Posterior vena cava (tissue), 2 donors: ENCODE data around the gene CYP27B1. TPM values are rescaled to one million over a fixed set of nuclear protein-coding genes. Genes with fewer than 3 reads are reported as not detected.

Experiments used
- DNase-seq: peaks from one replicate; pipeline ENCODE4 v3.0.0-alpha.2; 2020; ENCODE audit warnings: low spot score
- intact Hi-C, 2 donors: fragments of 100-400 bp; cut with DNase I; formaldehyde crosslinking; loops; one replicate each; pipeline versions ENCODE4 v1.14.1 to v1.14.2; 2022 to 2023
- long read RNA-seq, 2 donors: library from polyadenylated mRNA; unstranded; transcript quantifications; one replicate each; pipeline ENCODE4 v2.0.0, GENCODE V29; 2020 to 2021
- total RNA-seq, 2 donors: library from RNA; stranded (reverse); fragmentation: NEBNext Ultra II Directional; extraction: Animal tissue kit (Norgen Biotek cat#: 25700); gene quantifications; one replicate each; pipeline ENCODE4 v1.2.1, GENCODE V29; 2021
- donor health status: DM: yes; HTN: yes; CAD: no.
- donor health status: DM: yes; HTN: yes; CAD: no.

CYP27B1 gene, protein sequence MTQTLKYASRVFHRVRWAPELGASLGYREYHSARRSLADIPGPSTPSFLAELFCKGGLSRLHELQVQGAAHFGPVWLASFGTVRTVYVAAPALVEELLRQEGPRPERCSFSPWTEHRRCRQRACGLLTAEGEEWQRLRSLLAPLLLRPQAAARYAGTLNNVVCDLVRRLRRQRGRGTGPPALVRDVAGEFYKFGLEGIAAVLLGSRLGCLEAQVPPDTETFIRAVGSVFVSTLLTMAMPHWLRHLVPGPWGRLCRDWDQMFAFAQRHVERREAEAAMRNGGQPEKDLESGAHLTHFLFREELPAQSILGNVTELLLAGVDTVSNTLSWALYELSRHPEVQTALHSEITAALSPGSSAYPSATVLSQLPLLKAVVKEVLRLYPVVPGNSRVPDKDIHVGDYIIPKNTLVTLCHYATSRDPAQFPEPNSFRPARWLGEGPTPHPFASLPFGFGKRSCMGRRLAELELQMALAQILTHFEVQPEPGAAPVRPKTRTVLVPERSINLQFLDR
- 1 to 10 TPM in 1 of 2 donors, under 1 TPM in 1; 0.57 to 1.1 TPM for total RNA-seq
- long read RNA-seq, donor 1: 0 reads
- long read RNA-seq, donor 2: 0 reads

DNA sequence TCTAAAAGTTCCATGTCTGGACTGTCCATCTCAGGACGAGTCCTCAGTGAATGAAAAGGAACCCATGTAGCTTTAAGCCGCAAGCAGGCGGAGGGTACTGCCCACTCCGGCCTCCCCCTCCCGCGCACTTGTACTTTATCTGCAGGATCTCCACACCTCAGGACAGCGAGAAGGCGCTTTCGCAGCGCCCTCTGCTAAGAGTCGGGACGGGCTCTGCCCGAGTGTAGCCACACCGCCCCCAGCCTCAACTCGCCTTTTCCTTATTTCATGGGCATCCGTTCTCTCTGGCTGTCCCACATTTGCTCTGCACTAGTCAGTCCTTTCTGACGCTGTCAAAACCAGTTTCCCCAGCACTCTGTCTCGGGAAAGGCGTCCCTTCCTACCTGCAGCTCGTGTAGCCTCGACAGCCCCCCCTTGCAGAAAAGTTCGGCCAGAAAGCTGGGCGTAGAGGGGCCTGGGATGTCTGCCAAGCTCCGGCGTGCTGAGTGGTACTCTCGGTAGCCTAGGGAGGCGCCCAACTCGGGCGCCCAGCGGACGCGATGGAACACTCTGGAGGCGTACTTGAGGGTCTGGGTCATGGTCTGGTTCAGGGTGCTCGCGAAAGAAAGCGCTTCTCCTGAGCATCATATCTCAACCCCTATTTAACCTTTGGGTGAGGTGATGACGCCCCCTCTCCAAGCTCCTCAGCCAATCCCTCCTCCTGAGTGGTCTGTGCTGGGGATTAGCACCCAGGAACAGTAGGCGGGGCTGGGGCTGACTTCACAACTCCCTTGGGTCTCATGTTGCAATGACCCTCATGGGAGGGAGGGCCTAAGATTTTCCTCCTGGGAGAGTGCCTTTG, at the start of gene CYP27B1:
Gene CYP27B1, minus strand, starts transcription at position 615 of the 841 bp plus-strand sequence. Its CDS starts 37 bp downstream, at position 578.
- DNase-seq: no peak
- intact Hi-C loops: no loop called here

DNA sequence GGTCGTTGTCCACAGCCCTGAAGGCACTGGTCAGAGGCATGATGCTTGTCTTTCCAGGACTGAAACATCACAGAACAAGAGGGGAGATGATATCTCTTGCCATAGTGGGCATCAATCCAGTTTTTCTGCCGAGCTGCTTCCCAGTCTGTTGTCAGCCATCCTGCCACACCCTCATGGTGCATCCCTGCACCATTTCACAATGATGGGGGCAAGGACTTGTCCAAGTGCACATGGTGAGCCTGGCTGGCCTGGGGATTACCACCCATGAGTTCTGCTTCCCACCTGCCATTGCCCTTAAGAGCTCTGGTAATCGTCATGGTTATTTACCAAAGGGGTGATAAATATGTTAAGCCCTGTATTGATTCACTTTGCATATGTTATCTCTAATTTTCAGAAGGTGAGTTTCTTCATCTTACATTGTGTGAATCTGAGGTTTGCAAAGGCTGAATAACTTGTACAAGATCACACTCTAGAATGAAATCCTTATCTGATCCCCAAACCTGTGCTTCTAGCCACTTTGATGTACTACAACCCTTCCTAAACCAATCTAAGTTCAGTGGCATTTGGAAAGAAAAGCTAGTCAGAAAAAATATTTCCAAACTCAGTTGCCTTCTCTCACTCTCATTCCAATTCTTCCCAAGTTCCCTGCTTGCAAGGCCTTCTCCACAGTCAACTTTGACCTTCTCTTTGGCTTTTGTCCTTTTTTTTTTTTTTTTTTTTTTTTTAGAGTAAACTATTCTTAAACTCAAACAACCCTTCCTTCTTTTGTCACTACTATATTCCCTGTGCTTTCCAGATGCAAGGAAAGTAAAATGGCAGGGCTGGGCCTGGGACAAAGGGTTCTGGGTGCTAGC, 49.4 kb upstream of the CYP27B1 start:
- intact Hi-C loops: no loop called here
- DNase-seq: peak; percentile 64

DNA sequence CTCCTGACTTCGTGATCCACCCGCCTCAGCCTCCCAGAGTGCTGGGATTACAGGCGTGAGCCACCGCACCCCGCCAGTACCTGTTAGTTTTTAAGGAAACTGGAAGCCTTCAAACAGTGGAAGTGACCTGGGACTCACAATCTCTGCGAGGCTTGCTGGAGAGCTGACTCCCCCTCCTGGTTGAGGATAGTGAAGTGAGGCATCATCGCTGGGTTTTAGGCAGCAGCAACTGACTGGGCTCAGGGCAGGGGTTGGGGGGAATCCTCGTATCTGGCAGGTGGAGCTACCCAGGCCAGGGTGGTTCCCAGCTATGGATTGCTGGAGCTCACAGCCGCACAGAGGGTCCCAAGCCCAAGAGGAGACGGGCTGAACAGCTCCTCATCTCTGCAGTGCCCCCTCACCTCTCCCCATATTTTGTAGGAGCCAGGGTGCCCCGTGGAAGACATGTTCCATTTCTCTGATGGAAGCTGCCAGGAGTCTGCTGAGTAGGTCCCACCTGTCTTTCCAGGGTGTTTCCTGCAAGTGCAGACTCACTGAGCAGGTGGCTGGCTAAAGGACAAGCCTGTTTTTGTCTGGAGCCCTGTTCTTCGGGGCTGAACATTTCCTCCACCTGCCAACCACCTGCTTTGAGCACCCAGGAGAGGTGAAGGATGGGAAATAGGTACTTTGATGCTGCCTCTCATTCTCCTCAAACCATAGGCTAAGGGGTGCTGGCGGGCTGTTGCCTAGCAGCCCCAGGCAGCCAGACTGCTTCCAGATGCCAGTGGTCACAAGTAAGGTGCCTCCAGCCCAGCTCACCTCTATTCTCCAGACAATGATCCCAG, 48.5 kb upstream of the CYP27B1 start:
- intact Hi-C loops: no loop called here
- DNase-seq: peak; percentile 73

DNA sequence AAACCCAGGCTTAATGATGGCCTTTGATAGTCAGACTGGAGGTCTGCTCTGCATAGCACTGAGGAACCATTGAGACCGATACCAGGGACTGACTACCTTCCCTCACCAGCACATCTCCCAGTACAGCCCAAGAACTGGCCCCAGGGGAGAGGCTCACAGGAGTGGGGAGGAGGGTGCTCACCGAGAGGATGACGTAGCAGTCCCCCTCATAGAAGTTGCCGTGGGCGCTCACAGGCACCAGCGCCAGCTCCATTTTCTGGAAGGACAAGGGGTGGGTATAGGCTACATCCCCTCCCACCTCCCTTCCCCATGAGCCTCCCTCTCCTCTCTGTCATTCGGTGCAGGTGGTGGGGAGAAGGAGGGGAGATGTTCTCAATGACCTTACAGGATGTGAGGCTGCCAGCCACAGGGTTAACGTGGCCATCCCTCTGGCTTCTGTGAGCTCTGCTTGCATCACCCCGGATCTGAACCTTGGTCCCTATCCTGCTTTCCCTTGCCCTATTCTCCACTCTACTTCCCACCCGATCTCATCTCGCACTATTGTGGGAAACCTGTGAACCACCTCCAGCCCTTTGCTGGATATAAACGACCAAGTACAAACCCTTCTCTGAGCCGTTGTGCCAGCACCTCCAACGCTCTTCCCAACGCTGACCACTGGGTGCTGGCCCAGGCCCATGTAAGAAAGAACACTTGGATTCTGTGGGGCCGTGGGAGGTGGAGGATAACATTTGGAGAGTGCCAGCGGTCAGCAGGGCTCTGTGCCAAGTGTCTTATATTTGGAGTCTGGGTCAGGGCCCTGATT, 47.3 kb upstream of the CYP27B1 start:
- intact Hi-C loops: no loop called here
- peak; percentile 83 for DNase-seq

DNA sequence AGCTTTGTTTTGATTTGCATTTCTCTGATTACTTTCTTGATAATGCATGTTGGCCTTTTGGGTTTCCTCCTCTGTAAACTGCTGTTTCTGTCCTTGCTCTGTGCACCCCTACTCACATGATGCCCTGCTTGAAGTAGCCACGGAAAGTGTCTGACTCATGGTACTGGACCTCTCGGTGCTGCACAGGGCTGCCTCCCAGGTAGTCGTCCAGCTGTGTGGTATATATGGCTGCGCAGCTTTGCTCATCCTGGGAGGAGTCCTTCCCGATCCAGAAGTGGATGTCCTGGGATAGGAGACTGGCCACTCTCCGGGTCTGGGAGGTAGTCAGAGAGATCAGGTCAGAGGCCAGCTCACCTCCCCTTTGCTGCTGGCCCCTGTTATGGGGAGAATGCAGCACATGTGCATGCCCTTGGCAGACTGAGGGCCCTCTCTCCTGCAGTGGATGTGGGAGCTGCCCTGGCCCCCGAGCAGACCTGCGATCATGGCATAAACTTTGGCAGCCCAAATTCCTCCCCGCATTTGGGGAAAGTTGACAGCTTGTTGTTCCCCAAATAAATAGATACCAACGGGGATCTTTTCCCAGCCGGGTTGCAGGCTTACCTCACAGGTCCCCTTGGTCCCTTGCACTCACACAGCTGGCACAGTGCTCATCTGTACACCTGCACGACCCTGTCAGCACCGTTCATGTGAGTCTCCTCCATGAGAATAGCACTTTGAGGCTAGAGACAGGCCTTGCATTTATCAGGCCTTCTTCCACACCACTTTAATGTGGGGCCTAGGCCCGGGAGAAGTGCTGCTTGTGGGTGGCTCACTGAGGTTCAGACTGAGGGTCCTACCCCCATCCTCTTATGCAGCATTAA, 46.5 kb upstream of the CYP27B1 start:
- DNase-seq: peak; percentile 70
- intact Hi-C loops: no loop called here

DNA sequence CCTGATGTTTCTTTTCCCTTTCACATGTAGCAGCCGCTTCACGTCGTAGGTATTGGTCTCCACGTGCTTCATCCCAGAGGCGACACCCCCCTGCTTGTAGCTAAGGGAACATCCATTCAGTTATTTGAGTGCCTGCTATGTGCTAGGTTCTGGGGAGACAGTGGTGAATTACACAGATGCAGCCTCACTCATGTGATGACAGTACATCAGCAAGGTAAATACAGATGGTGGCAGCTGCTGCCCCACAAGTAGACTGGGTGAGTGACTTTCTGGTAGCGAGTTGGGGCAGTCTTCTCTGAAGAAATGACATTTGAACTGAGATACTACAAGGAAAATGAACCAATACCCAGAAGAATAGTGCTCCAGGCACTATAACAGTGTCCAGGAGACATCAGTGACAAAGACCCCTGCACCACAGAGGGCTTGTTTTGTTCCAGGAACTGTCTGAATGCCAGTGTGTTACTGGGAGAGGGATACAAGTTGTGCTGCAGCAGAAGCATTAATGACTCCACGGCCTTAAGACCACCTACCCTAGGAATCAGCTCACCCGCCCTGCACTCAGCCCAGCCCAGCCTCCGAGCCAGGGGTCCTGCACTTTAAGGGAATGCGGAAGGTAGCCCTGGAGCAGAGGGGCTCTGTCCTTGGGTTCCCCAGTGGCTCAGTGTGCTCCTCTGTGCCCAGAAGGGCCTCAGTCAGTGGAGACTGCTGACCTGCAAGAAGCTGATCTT, 44.3 kb upstream of the CYP27B1 start:
- intact Hi-C loops: no loop called here
- peak; percentile 55 for DNase-seq

DNA sequence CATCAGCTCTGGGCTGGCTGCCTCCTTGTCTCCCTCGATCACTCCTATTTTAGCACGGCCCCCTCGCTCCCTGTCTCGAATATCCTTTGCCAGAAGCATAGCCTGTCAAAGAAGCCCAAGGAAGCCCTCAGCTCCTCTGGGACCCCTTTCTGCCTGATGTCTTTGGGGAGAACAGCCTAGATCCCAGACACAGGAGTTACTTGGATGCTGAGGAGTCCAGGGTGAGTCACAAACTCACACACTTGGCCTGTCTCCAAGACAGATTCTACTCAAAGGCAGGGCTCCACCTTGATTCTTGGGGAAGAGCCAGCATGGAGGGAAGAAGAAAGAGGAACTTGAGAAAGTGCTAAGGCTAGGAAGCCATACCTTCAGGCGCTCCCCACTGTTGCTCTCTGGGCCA, 43.6 kb upstream of the CYP27B1 start:
- no peak for DNase-seq
- intact Hi-C loops: no loop called here

DNA sequence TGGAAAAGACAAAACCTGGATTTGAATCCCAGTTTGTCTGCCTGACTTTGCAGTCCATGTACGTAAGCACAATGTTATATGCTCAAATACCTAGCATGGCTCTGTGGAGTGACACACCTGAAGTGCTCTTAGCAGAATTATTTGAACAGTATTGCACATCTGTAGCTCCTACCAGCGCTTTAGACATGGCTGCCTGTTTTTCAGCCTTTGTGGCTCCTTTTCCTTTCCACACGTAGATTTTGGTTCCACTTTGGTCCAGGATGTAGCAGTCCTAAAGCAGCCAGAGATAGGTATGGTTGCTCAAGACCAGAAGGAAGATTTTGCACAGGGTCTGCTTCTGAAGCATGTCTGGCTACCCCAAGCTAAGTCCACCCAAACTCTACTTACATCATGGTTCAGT, 42.5 kb upstream of the CYP27B1 start:
- DNase-seq: no peak
- intact Hi-C loops: no loop called here

DNA sequence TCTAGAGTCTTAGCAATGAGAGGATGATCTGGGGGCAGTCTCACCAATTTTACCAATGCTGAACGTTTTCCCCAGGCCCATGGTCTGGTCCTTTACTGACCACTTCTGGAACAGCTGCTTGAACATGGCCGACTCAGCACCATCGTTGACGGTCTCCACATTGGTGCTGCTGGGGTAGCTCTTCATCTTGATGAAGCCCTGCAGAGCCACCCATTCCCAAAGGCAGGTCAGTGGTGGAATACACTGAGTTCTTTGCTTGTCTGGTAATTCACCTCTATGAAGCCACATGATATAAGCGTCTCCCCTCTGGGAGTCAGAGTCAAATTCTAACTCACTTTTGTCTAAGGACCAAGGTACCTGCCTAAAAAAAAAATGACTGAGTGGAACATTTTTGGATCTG, 41.5 kb upstream of the CYP27B1 start:
- intact Hi-C loops: no loop called here
- peak; percentile 36 for DNase-seq

DNA sequence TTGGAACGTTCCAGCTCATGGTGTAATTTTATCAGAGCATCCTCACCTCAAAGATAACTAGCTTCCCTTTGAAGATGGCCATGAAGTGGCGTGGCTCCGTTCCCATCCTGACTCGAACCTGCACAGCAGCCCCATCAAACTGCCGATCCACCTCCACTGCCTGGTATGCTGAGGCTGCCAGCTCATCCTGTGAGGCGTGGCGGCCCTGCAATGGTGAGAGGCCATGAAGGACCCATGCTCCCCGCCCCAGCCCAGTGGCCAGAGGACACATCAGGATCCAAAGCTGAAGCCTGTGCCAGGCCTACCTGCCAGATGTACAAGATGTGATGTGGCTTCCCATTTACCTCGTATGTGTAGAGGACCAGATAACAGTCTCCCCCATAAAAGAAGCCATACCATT, 40.4 kb upstream of the CYP27B1 start:
- peak; percentile 62 for DNase-seq
- intact Hi-C loops: no loop called here

DNA sequence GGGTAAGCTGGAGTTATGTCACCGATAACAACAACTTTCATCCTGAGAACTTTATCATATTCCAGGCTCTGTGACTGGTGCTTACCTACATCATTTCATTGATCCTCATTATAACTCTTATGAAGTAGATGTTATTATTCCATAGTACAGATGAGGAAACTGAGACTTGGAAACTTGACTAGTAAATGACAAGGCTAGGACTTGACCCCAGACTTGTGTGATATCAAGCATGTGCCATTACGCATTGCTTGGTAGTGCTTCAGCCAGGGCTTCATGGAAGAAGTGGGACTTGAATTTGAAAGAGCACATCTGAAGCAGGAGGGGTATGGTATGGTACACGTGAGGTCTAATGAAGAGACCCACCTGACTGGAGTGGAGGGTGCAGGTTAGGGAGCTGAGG, 39.8 kb upstream of the CYP27B1 start:
- no peak for DNase-seq
- intact Hi-C loops: no loop called here

DNA sequence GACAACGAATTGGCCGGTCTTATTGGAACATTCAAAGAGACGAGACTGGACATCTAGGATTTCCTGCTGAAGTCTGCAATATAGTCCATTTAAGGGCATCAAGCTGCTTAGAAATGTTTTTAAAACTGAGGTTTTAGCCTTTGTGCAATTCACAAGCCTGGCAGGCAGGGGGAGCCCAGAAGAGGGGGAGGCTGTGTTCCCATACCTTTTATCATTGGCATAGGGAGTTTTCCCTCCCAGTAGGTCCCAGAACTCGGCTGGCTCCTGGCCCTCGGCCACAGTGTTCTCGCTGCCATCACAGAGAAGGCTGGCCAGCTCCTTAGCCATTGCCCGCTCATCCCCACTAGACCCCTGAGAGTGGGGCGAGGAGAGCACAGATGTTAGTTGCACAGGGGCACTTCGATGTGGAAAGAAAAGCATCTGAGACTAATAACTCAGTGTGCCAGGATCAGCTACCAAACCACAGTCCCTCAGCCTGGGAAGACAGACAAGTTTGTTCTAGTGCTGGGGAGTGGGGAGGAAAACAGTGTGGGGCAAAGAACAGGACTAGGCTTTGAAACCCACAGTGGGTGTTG, 36.5 kb upstream of the CYP27B1 start:
- intact Hi-C loops: no loop called here
- no peak for DNase-seq

DNA sequence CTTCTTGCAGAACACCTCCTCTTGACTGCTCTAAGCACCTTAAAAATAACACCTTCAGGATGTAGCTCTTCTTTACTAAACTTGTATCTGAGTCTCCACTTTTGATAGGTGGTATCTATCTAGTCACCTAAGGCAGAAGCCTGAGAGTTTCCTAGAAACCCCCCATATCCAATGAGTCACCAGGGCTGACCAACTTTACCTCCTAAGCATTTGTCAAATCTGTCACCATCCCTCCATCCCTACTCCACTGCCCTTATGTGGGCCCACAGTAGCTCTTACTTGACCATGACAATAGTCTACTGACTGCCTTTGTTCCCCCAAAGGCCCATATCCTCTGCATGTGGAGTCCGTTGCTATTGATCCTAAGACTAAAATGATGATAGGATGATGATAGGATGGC, 35.7 kb upstream of the CYP27B1 start:
- DNase-seq: no peak
- intact Hi-C loops: no loop called here

DNA sequence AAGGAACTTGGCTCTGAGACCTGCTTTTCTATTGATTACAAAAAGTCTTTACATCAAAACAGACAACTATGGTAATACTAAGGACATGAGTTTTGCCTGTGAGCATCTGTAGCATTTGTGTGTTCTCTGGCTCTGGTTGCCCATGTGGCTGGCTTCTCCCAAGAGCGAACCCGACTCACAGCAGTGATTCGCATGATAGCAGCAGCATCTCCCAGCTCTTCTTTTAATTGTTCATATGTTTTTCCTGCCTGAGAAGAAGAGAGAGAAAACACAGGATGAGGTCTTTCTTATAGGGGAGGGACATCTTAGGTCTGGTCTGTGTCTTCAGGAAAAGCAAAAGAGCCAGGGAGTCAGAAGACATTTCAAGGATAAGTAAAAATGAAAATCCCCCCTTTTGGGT, 34.1 kb upstream of the CYP27B1 start:
- no peak for DNase-seq
- intact Hi-C loops: no loop called here

DNA sequence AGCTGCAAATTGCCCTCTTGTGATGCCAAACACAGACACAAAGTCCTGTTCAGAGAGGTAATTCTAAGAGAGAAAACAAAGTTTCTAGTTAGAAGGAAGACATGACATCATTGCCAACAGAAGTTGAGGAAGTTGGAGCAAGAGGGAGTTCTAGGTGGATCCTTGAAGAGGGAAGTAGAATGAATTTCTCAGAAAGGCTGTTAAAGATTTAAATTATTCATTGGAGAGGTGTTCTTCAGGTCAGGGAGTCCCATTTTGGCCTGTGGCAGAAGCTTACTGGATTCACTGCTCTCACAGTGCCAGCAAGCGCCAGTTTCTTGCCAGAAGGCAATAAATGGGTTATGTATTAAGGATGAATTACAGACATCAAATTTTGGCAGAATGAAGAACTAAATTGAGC, 31.1 kb upstream of the CYP27B1 start:
- intact Hi-C loops: no loop called here

DNA sequence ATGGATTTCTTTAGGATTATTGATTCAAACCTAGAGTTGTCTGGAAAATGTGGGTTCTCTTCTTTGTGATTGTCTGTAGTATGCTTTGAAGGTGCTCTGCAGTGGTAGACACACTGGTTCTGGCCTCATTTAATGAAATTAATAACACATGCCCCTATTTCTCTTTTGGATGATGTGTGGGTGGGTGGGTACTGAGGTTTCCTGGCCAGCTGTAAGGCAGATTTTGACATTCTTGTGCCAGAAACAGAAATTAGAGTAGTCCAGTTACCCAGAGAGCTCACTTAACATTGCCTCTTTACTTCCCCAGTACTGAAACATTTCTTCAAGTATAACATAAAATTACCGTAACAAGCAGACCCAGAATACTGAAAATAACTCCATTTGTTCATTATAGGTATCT, 30.1 kb upstream of the CYP27B1 start:
- no peak for DNase-seq
- intact Hi-C loops: no loop called here

More for the DNA sequence above, 31.1 kb upstream of the CYP27B1 start:
- DNase-seq: no peak
